Bronchial epithelial cell (primary cell): ENCODE results near the gene PLA2G2D. TPM values are rescaled to one million over a fixed set of nuclear protein-coding genes. Genes with fewer than 3 reads are reported as not detected.

Experiments used
- DNase-seq: peaks from one replicate; pipeline ENCODE4 v3.0.0-alpha.2; 2010; ENCODE audit warnings: low read depth
- FAIRE-seq: peaks from 2 replicates; lab custom pipeline; 2011; peaks lifted over from hg19 to GRCh38; lab: Jason Lieb, UNC
- H3K27me3 ChIP-seq: 2 replicates; pipeline ENCODE4 v1.5.1; 2011; ENCODE audit warnings: low read length; ENCODE audit not compliant: control insufficient read depth, insufficient read depth
- H3K36me3 ChIP-seq: 2 replicates; pipeline ENCODE4 v1.5.1; 2011; ENCODE audit warnings: low read length; ENCODE audit not compliant: control insufficient read depth, insufficient read depth
- H3K4me3 ChIP-seq: 2 replicates; pipeline ENCODE4 v1.5.1; 2011; ENCODE audit warnings: mild to moderate bottlenecking, low read depth, low read length, control low read depth
- total RNA-seq: library from RNA; depleted of rRNA; stranded (reverse); fragments of >200 nt; gene quantifications from 2 replicates; pipeline ENCODE4 v1.2.1, GENCODE V29; 2014
- TF ChIP-seq, protein P1 (sequence below): IDR thresholded peaks from 2 replicates; pipeline ENCODE4 v1.5.1; 2011; ENCODE audit warnings: mild to moderate bottlenecking, moderate library complexity, low read length, control low read depth, inconsistent platforms; ENCODE audit not compliant: insufficient read depth, severe bottlenecking

Gene PLA2G2D
- total RNA-seq, 1 donor from 2014 or later = not detected

DNA sequence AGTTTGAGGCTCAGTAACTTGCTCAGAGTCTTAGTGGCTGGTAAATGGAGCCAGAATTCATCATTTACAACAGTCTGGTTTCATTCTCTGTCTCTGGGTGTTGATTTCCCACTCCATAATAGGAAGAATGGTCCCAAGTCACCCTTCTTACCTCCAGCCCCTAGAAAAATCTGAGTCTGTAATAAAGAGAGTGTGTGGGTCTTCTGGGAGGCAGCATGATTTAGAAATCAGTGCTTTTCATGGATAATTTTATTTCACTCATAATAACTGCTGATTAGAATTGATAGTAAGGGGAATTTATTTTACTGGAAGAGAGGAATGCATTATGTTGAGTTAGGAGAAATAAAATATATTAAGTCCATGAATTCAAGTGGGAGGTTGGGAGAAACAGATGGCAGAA, 2.1 kb downstream of the PLA2G2D start:
- DNase-seq (no peak), FAIRE-seq (no peak)
- H3K27me3 ChIP-seq = peaks cover 7% of the 10 kb centered on the region
- no peaks in the 10 kb centered on the region for H3K36me3 ChIP-seq
- TF ChIP-seq, protein P1, sequence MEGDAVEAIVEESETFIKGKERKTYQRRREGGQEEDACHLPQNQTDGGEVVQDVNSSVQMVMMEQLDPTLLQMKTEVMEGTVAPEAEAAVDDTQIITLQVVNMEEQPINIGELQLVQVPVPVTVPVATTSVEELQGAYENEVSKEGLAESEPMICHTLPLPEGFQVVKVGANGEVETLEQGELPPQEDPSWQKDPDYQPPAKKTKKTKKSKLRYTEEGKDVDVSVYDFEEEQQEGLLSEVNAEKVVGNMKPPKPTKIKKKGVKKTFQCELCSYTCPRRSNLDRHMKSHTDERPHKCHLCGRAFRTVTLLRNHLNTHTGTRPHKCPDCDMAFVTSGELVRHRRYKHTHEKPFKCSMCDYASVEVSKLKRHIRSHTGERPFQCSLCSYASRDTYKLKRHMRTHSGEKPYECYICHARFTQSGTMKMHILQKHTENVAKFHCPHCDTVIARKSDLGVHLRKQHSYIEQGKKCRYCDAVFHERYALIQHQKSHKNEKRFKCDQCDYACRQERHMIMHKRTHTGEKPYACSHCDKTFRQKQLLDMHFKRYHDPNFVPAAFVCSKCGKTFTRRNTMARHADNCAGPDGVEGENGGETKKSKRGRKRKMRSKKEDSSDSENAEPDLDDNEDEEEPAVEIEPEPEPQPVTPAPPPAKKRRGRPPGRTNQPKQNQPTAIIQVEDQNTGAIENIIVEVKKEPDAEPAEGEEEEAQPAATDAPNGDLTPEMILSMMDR = no peak
- H3K4me3 ChIP-seq = no peak overlapping the region

- no peak for DNase-seq
- peaks cover 5% of the 10 kb centered on the region for H3K27me3 ChIP-seq
- no peak overlapping the region for H3K4me3 ChIP-seq
- no peak for FAIRE-seq
- TF ChIP-seq, protein P1 = no peak
- H3K36me3 ChIP-seq = no peaks in the 10 kb centered on the region
Measured at GRCh38 chr1:20115916-20116315, 3.4 kb downstream of the PLA2G2D start.

DNA sequence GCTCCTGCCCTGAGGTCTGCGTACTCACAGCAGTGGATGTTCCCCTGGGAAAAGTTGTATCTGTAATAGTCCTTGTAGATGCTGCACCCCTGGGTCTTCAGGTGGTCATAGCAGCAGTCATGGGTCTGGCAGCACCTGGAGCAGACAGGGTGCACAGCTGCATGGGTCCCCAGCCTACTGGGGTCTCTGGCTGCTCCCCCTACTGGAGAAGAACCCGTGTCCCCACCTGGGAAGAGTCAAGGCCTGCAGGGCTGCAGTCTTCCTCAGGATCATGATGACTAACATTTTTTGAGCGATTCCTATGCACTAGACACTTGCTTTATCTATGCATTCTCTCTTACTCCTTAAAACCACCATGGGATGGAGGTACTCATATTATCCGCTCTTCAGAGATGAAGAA, 3.9 kb downstream of the PLA2G2D start:
- DNase-seq = no peak
- no peak for FAIRE-seq
- Histone ChIP-seq H3K4me3 (no peak overlapping the region), H3K27me3 (peaks cover 5% of the 10 kb centered on the region), H3K36me3 (no peaks in the 10 kb centered on the region)
- TF ChIP-seq, protein P1 = no peak

GRCh38 chr1:20114021-20114648, 5.2 kb downstream of the PLA2G2D start:
- Histone ChIP-seq H3K36me3 (no peaks in the 10 kb centered on the region), H3K4me3 (no peak overlapping the region), H3K27me3 (peaks cover 5% of the 10 kb centered on the region)
- FAIRE-seq = no peak
- TF ChIP-seq, protein P1 = no peak
- DNase-seq = no peak

DNA sequence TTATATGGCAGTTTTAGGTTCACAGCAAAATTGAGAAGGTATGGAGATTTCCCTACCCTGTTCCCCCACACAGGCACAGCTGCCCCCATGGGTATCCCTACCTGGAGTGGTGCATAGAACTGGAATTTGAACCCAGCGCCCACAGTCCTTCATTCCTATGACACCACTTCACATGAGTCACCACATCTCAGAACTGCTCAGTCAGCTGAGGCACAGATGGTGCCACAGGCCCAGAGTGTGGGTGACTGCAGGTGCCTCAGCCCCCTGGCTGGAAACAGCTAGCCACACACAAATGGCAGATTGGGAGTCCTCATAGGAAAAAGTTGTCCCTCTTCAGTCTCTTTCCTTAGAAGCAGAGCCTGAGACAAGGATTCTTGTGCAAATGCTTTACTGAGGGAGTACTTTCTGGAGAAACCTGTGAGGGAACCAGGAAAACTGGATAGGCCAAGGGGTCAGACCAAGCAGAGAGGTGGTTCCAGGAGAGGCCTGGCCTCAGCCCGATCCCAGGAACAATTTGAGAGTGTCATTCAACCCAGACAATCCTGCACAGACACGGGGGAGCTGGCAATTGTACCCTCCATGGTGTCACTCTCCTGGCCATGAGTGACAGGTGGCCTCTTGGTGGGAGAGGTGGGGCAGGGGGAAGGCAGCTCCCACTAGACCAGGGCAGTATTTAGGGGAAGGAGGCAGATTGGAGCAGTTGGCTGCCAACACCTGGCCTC, 6.9 kb downstream of the PLA2G2D start:
- TF ChIP-seq, protein P1 = no peak

DNA sequence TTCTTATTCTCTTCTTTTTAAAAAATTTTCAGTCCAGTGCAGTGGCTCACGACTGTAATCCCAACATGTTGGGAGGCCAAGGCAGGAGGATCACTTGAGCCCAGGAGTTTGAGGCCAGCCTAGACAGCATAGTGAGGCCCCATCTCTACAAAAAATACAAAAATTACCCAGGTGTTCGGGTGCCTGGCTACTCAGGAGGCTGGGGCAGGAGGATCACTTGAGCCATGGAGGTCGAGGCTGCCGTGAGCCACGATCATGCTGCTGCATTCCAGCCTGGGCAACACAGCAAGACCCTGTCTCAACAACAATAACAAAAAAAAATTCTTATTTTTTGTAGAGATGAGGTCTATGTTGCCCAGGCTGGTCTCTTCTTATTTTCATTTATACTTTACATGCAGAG, 7.9 kb downstream of the PLA2G2D start:
- no peak for FAIRE-seq
- no peaks in the 10 kb centered on the region for H3K36me3 ChIP-seq
- TF ChIP-seq, protein P1 = no peak
- DNase-seq = no peak
- peaks cover 2% of the 10 kb centered on the region for H3K27me3 ChIP-seq
- no peak overlapping the region for H3K4me3 ChIP-seq

More for the DNA sequence above, 6.9 kb downstream of the PLA2G2D start:
- Histone ChIP-seq H3K27me3 (peaks cover 2% of the 10 kb centered on the region), H3K4me3 (no peak overlapping the region), H3K36me3 (no peaks in the 10 kb centered on the region)
- DNase-seq = no peak
- FAIRE-seq = no peak
